NB4 (cell line): Measurements from ENCODE around the gene NRG4.

ENCODE experiments used
- POLR2A ChIP-seq: IDR thresholded peaks from 2 replicates; pipeline ENCODE4 v1.6.1; 2011; ENCODE audit warnings: mild to moderate bottlenecking; ENCODE audit not compliant: insufficient read length; ENCODE audit errors: extremely low read depth
- TF ChIP-seq, protein P1 (sequence below): IDR thresholded peaks from one replicate; pipeline ENCODE4 v1.5.1; 2012; ENCODE audit warnings: low read depth, low read length

DNA sequence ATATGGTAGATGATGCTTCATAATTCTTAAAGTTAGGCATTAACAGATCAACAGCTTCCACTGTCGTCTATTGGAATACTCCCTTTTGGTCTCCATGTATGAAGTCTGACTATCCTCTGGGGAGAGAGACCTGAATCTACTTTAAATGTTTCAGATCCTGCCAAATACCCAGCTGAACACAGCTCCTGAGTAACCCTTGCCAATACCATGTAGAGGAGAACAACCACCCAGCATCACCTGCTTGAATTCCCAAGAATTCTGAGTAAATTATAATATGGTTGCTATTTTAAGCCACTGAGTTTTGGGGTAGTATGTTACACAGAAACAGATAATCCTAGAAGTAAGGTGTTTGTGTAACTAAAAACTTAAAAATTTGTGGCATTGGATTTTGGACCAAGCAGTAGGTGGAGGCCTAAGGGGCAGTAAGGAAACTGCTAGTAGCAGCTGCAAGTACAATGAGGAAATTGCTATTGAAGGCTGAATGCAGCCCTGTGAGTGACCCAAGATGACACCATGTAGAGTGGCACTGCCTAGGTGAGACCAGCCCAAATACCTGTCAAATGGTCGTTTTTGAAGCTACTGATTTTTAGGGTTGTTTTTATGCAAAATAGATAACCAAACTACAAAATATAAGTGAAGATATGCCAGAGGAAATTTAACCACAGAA, 30.9 kb downstream of the NRG4 start:
- TF ChIP-seq, protein P1, sequence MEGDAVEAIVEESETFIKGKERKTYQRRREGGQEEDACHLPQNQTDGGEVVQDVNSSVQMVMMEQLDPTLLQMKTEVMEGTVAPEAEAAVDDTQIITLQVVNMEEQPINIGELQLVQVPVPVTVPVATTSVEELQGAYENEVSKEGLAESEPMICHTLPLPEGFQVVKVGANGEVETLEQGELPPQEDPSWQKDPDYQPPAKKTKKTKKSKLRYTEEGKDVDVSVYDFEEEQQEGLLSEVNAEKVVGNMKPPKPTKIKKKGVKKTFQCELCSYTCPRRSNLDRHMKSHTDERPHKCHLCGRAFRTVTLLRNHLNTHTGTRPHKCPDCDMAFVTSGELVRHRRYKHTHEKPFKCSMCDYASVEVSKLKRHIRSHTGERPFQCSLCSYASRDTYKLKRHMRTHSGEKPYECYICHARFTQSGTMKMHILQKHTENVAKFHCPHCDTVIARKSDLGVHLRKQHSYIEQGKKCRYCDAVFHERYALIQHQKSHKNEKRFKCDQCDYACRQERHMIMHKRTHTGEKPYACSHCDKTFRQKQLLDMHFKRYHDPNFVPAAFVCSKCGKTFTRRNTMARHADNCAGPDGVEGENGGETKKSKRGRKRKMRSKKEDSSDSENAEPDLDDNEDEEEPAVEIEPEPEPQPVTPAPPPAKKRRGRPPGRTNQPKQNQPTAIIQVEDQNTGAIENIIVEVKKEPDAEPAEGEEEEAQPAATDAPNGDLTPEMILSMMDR, result no peak
- no peak for TF ChIP-seq POLR2A
